Hepatocyte (in vitro differentiated cells): ENCODE measurements around the gene BARX1. TPM values are rescaled to one million over a fixed set of nuclear protein-coding genes. Genes with fewer than 3 reads are reported as not detected.

Experiments used
- DNase-seq: peaks from one replicate; pipeline ENCODE4 v3.0.0-alpha.2; 2016; ENCODE audit warnings: low spot score
- H2AFZ ChIP-seq: fragments of 200-600 bp; sonication (generic); 2 replicates; pipeline ENCODE4 v1.6.0; 2016; ENCODE audit warnings: antibody characterized with exemption, mild to moderate bottlenecking
- H3K27ac ChIP-seq: fragments of 200-600 bp; sonication (generic); 2 replicates; pipeline ENCODE4 v1.5.1; 2016; ENCODE audit warnings: mild to moderate bottlenecking
- H3K27me3 ChIP-seq: fragments of 200-600 bp; sonication (generic); 2 replicates; pipeline ENCODE4 v1.6.1; 2016
- H3K36me3 ChIP-seq: fragments of 200-600 bp; sonication (generic); replicated peaks from 2 replicates; pipeline ENCODE4 v1.5.1; 2016; ENCODE audit warnings: low read depth; ENCODE audit not compliant: insufficient read depth
- H3K4me1 ChIP-seq: fragments of 200-600 bp; sonication (generic); 2 replicates; pipeline ENCODE4 v1.5.1; 2016; ENCODE audit warnings: mild to moderate bottlenecking, moderate library complexity; ENCODE audit not compliant: insufficient read depth
- H3K4me2 ChIP-seq: fragments of 200-600 bp; sonication (generic); 2 replicates; pipeline ENCODE4 v1.6.0; 2016
- H3K4me3 ChIP-seq: fragments of 200-600 bp; sonication (generic); 2 replicates; pipeline ENCODE4 v1.5.1; 2016; ENCODE audit warnings: mild to moderate bottlenecking
- H3K79me2 ChIP-seq: fragments of 200-600 bp; sonication (generic); 2 replicates; pipeline ENCODE4 v1.6.0; 2017; ENCODE audit warnings: mild to moderate bottlenecking
- H3K9me2 ChIP-seq: fragments of 200-600 bp; sonication (generic); replicated peaks from 2 replicates; pipeline ENCODE4 v1.6.0; 2017; ENCODE audit warnings: mild to moderate bottlenecking; ENCODE audit not compliant: insufficient read depth
- H3K9me3 ChIP-seq: fragments of 200-600 bp; sonication (generic); 2 replicates; pipeline ENCODE4 v1.5.1; 2016; ENCODE audit warnings: low read depth, mild to moderate bottlenecking
- H4K20me1 ChIP-seq: fragments of 200-600 bp; sonication (generic); 2 replicates; pipeline ENCODE4 v1.6.0; 2016; ENCODE audit warnings: mild to moderate bottlenecking; ENCODE audit not compliant: insufficient read depth, poor library complexity, severe bottlenecking
- CTCF ChIP-seq: fragments of 200-600 bp; sonication (generic); IDR thresholded peaks from 2 replicates; pipeline ENCODE4 v1.5.1; 2016; ENCODE audit warnings: antibody characterized with exemption, mild to moderate bottlenecking; ENCODE audit not compliant: poor library complexity
- EZH2 ChIP-seq: fragments of 200-600 bp; sonication (generic); IDR thresholded peaks from 2 replicates; pipeline ENCODE4 v1.6.1; 2016; ENCODE audit warnings: antibody characterized with exemption, mild to moderate bottlenecking, borderline replicate concordance
- EZH2phosphoT487 ChIP-seq: fragments of 200-600 bp; sonication (generic); IDR thresholded peaks from one replicate; pipeline ENCODE4 v1.6.1; 2018; ENCODE audit warnings: antibody characterized with exemption, mild to moderate bottlenecking, low read depth, moderate library complexity; ENCODE audit not compliant: unreplicated experiment, severe bottlenecking
- WGBS: methylation state at CpG from one replicate; pipeline ENCODE4 v1.1.6; 2016; ENCODE audit warnings: low lambda C conversion rate; ENCODE audit errors: missing lambda C conversion rate; 5-methylcytosine and 5-hydroxymethylcytosine counted together
- polyA plus RNA-seq: library from polyadenylated mRNA; unstranded; fragments of >200 nt; fragmentation: Nextera tagmentation; extraction: Ambion mirVana; gene quantifications from 2 replicates; pipeline ENCODE4 v1.2.1, GENCODE V29; 2016
- total RNA-seq: library from RNA; depleted of rRNA; stranded (reverse); fragments of >200 nt; gene quantifications from 2 replicates; pipeline ENCODE4 v1.2.3, GENCODE V29; 2014

Gene BARX1
- total and polyA plus RNA-seq, 2 experiments from 2014 or later: 0.47 to 0.50 TPM

- DNase-seq: no peak
- H3K4me3 ChIP-seq: no peak overlapping the region
Observed at GRCh38 chr9:93931905-93932304, 23.2 kb downstream of the BARX1 start.

GRCh38 chr9:93930070-93930469, 25.1 kb downstream of the BARX1 start:
- TF ChIP-seq EZH2phosphoT487 (no peak), CTCF (no peak), EZH2 (no peak)
- no peak overlapping the region for H3K4me3 ChIP-seq
- H4K20me1 ChIP-seq: no peaks in the 10 kb centered on the region
- H3K9me3 ChIP-seq: no peaks in the 10 kb centered on the region
- H3K4me2 ChIP-seq: no peak overlapping the region
- no peak overlapping the region for H2AFZ ChIP-seq
- H3K27ac ChIP-seq: no peak overlapping the region
- no peak for DNase-seq
- H3K4me1 ChIP-seq: no peaks in the 10 kb centered on the region
- 48% methylated on average over 8 of the region's 8 CpGs for WGBS
- no peaks in the 10 kb centered on the region for H3K36me3 ChIP-seq
- peaks cover 26% of the 10 kb centered on the region for H3K27me3 ChIP-seq
- no peaks in the 10 kb centered on the region for H3K79me2 ChIP-seq
- no peaks in the 10 kb centered on the region for H3K9me2 ChIP-seq

More at GRCh38 chr9:93931905-93932304, 23.2 kb downstream of the BARX1 start:
- Histone ChIP-seq H3K4me1 (no peaks in the 10 kb centered on the region), H3K27me3 (peaks cover 26% of the 10 kb centered on the region), H3K79me2 (no peaks in the 10 kb centered on the region), H3K4me2 (no peak overlapping the region), H2AFZ (no peak overlapping the region), H3K9me2 (no peaks in the 10 kb centered on the region), H3K36me3 (no peaks in the 10 kb centered on the region), H3K9me3 (no peaks in the 10 kb centered on the region), H3K27ac (no peak overlapping the region), H4K20me1 (no peaks in the 10 kb centered on the region)
- TF ChIP-seq EZH2 (no peak), CTCF (no peak), EZH2phosphoT487 (no peak)
- 83% methylated on average over 11 of the region's 11 CpGs for WGBS

GRCh38 chr9:93929231-93929630, 25.9 kb downstream of the BARX1 start:
- no peaks in the 10 kb centered on the region for H3K4me1 ChIP-seq
- TF ChIP-seq CTCF: no peak
- no peak for TF ChIP-seq EZH2
- TF ChIP-seq EZH2phosphoT487: no peak
- H3K4me3 ChIP-seq: no peak overlapping the region
- no peaks in the 10 kb centered on the region for H3K36me3 ChIP-seq
- no peak overlapping the region for H3K27ac ChIP-seq
- no peaks in the 10 kb centered on the region for H4K20me1 ChIP-seq
- DNase-seq: no peak
- H3K9me2 ChIP-seq: no peaks in the 10 kb centered on the region
- H2AFZ ChIP-seq: no peak overlapping the region
- H3K9me3 ChIP-seq: no peaks in the 10 kb centered on the region
- WGBS: 86% methylated on average over 1 of the region's 1 CpG
- H3K4me2 ChIP-seq: no peak overlapping the region
- peaks cover 26% of the 10 kb centered on the region for H3K27me3 ChIP-seq
- no peaks in the 10 kb centered on the region for H3K79me2 ChIP-seq

- H3K9me3 ChIP-seq: no peaks in the 10 kb centered on the region
- H3K79me2 ChIP-seq: no peaks in the 10 kb centered on the region
- DNase-seq: no peak
- WGBS: 65% methylated on average over 4 of the region's 4 CpGs
- no peak overlapping the region for H2AFZ ChIP-seq
- H4K20me1 ChIP-seq: no peaks in the 10 kb centered on the region
- H3K4me3 ChIP-seq: no peak overlapping the region
- TF ChIP-seq CTCF (no peak), EZH2phosphoT487 (no peak)
- no peak overlapping the region for H3K4me2 ChIP-seq
- no peaks in the 10 kb centered on the region for H3K9me2 ChIP-seq
- no peaks in the 10 kb centered on the region for H3K36me3 ChIP-seq
- H3K27me3 ChIP-seq: no peaks in the 10 kb centered on the region
- H3K27ac ChIP-seq: no peak overlapping the region
- no peaks in the 10 kb centered on the region for H3K4me1 ChIP-seq
Observed at GRCh38 chr9:93922535-93922934, 32.6 kb downstream of the BARX1 start.
